ENCODE data around the gene SPOCK1.

- TF ChIP-seq CTCF (CRISPR knock-in tag; IDR thresholded peaks at IDR 0.05) (no peak), POLR2A (IDR thresholded peaks at IDR 0.05; ENCODE audit: insufficient read depth in 1 of 2, low read depth in 2 of 2, low read length in 2 of 2) (no peak), ZNF562 (CRISPR knock-in tag; IDR thresholded peaks at IDR 0.05; ENCODE audit: borderline replicate concordance) (no peak), ZNF274 (CRISPR knock-in tag; IDR thresholded peaks at IDR 0.05) (no peak), SRSF4 (IDR thresholded peaks at IDR 0.05; ENCODE audit: low read depth, low read length, poor library complexity, severe bottlenecking) (no peak), KAT7 (CRISPR knock-in tag; IDR thresholded peaks at IDR 0.05; ENCODE audit: borderline replicate concordance) (no peak), PBX3 (CRISPR knock-in tag; IDR thresholded peaks at IDR 0.05; ENCODE audit: borderline replicate concordance) (no peak), ZBTB43 (CRISPR knock-in tag; conservative IDR thresholded peaks at IDR 0.05) (no peak), CHD2 (IDR thresholded peaks at IDR 0.05; ENCODE audit: low read depth, low read length) (no peak), PRMT3 (CRISPR knock-in tag; IDR thresholded peaks at IDR 0.05; ENCODE audit: borderline replicate concordance, low read depth) (no peak), ZSCAN9 (CRISPR knock-in tag; IDR thresholded peaks at IDR 0.05; ENCODE audit: borderline replicate concordance) (no peak)
Measured at GRCh38 chr5:137312011-137312410, 187.1 kb downstream of the SPOCK1 start.
